Vagina (tissue), 2 donors: Measurements from ENCODE around the gene MYRIP. TPM values are rescaled to one million over a fixed set of nuclear protein-coding genes. Genes with fewer than 3 reads are reported as not detected.

Source experiments
- DNase-seq, 2 donors: peaks; one replicate each; pipeline ENCODE4 v3.0.0-alpha.2; 2017; ENCODE audit errors: extremely low spot score in 2 of 2
- H3K27ac ChIP-seq: fragments of 200-600 bp; sonication (generic); one replicate; pipeline ENCODE4 v1.5.1; 2019
- H3K27me3 ChIP-seq: fragments of 200-600 bp; sonication (generic); one replicate; pipeline ENCODE4 v1.5.1; 2019
- H3K36me3 ChIP-seq, 2 donors: fragments of 200-600 bp; sonication (generic); one replicate each; pipeline ENCODE4 v1.5.1; 2017 to 2019
- H3K4me1 ChIP-seq: fragments of 200-600 bp; sonication (generic); one replicate; pipeline ENCODE4 v1.5.1; 2019
- H3K4me3 ChIP-seq, 2 donors: fragments of 200-600 bp; sonication (generic); 1 replicate in 1 of 2; 2 replicates in 1 of 2; pipeline ENCODE4 v1.5.1; 2016 to 2019
- H3K9me3 ChIP-seq: fragments of 200-600 bp; sonication (generic); one replicate; pipeline ENCODE4 v1.5.1; 2019
- CTCF ChIP-seq, 3 experiments: fragments of 450-650 bp in 2 of 3; fragments of 200-600 bp in 1 of 3; sonication (generic) in 1 of 3; IDR thresholded peaks; one replicate each; pipeline ENCODE4 v1.5.1; 2017 to 2019; ENCODE audit warnings: antibody characterized with exemption in 3 of 3, mild to moderate bottlenecking in 2 of 3, moderate library complexity in 2 of 3
- POLR2A ChIP-seq, 2 donors: fragments of 450-650 bp; IDR thresholded peaks; one replicate each; pipeline ENCODE4 v1.6.1; 2017; ENCODE audit warnings: antibody characterized with exemption in 2 of 2, mild to moderate bottlenecking in 2 of 2, moderate library complexity in 2 of 2
- POLR2AphosphoS5 ChIP-seq, 2 donors: sonication (generic); formaldehyde crosslinking; IDR thresholded peaks; one replicate each; pipeline ENCODE4 v1.9.0; 2017; ENCODE audit warnings: antibody characterized with exemption in 2 of 2, mild to moderate bottlenecking in 2 of 2, low read depth in 1 of 2; ENCODE audit not compliant: insufficient read depth in 1 of 2
- intact Hi-C: fragments of 100-400 bp; cut with DNase I; formaldehyde crosslinking; loops from one replicate; pipeline ENCODE4 v1.15.1; 2023
- total RNA-seq: library from RNA; depleted of rRNA; stranded (reverse); fragments of >200 nt; gene quantifications from one replicate; pipeline ENCODE4 v1.2.3, GENCODE V29; 2016

Gene MYRIP
- total RNA-seq, 1 donor from 2014 or later, result 7.4 TPM

GRCh38 chr3:39920271-39920670 lies 110.9 kb downstream of the MYRIP start:
- Histone ChIP-seq H3K27me3 (no peaks in the 10 kb centered on the region), H3K36me3 (no peaks in the 10 kb centered on the region), H3K4me3 (no peak overlapping the region), H3K4me1 (no peaks in the 10 kb centered on the region), H3K9me3 (no peaks in the 10 kb centered on the region), H3K27ac (no peak overlapping the region)
- intact Hi-C loops, result no loop called here
- no peak for TF ChIP-seq POLR2A (IDR thresholded peaks at IDR 0.05)
- TF ChIP-seq CTCF (IDR thresholded peaks at IDR 0.05), result no peak
- TF ChIP-seq POLR2AphosphoS5 (IDR thresholded peaks at IDR 0.05; ENCODE audit: insufficient read depth in 1 of 2, low read depth in 1 of 2), result no peak
- no peak for DNase-seq

- no peak for DNase-seq
- no peak overlapping the region for H3K4me3 ChIP-seq
- H3K4me1 ChIP-seq, result no peaks in the 10 kb centered on the region
- H3K36me3 ChIP-seq, result no peaks in the 10 kb centered on the region
- intact Hi-C loops, result no loop called here
- no peaks in the 10 kb centered on the region for H3K9me3 ChIP-seq
- TF ChIP-seq POLR2AphosphoS5 (IDR thresholded peaks at IDR 0.05; ENCODE audit: insufficient read depth in 1 of 2, low read depth in 1 of 2) (no peak), POLR2A (IDR thresholded peaks at IDR 0.05) (no peak), CTCF (IDR thresholded peaks at IDR 0.05) (no peak)
- no peak overlapping the region for H3K27ac ChIP-seq
- H3K27me3 ChIP-seq, result no peaks in the 10 kb centered on the region
Measured at GRCh38 chr3:39927479-39927878, 118.1 kb downstream of the MYRIP start.

- TF ChIP-seq POLR2A (IDR thresholded peaks at IDR 0.05) (no peak), POLR2AphosphoS5 (IDR thresholded peaks at IDR 0.05; ENCODE audit: insufficient read depth in 1 of 2, low read depth in 1 of 2) (no peak), CTCF (IDR thresholded peaks at IDR 0.05) (no peak)
- intact Hi-C loops, result no loop called here
- H3K27ac ChIP-seq, result no peak overlapping the region
Measured at GRCh38 chr3:39933986-39934693, 124.7 kb downstream of the MYRIP start.

GRCh38 chr3:39934696-39935095 lies 125.3 kb downstream of the MYRIP start:
- Histone ChIP-seq H3K4me3 (no peak overlapping the region), H3K27me3 (no peaks in the 10 kb centered on the region), H3K36me3 (no peaks in the 10 kb centered on the region), H3K9me3 (no peaks in the 10 kb centered on the region), H3K4me1 (peaks cover 12% of the 10 kb centered on the region), H3K27ac (no peak overlapping the region)
- TF ChIP-seq CTCF (IDR thresholded peaks at IDR 0.05), result no peak
- no peak for TF ChIP-seq POLR2A (IDR thresholded peaks at IDR 0.05)
- no peak for TF ChIP-seq POLR2AphosphoS5 (IDR thresholded peaks at IDR 0.05; ENCODE audit: insufficient read depth in 1 of 2, low read depth in 1 of 2)
- intact Hi-C loops, result no loop called here
- DNase-seq, result no peak

More at GRCh38 chr3:39933986-39934693, 124.7 kb downstream of the MYRIP start:
- Histone ChIP-seq H3K4me1 (peaks cover 12% of the 10 kb centered on the region), H3K9me3 (no peaks in the 10 kb centered on the region), H3K36me3 (no peaks in the 10 kb centered on the region), H3K4me3 (no peak overlapping the region), H3K27me3 (no peaks in the 10 kb centered on the region)
- no peak for DNase-seq

- TF ChIP-seq POLR2AphosphoS5 (IDR thresholded peaks at IDR 0.05; ENCODE audit: insufficient read depth in 1 of 2, low read depth in 1 of 2) (no peak), CTCF (IDR thresholded peaks at IDR 0.05) (no peak), POLR2A (IDR thresholded peaks at IDR 0.05) (no peak)
- Histone ChIP-seq H3K36me3 (no peaks in the 10 kb centered on the region), H3K9me3 (no peaks in the 10 kb centered on the region), H3K27ac (no peak overlapping the region), H3K4me1 (peaks cover 12% of the 10 kb centered on the region), H3K4me3 (no peak overlapping the region), H3K27me3 (no peaks in the 10 kb centered on the region)
- intact Hi-C loops, result no loop called here
- DNase-seq, result no peak
Measured at GRCh38 chr3:39935261-39935660, 125.9 kb downstream of the MYRIP start.
